Activated T-cell treated with anti-CD3 and anti-CD28 coated beads, Interleukin-2, amount 50 U/mL, for 1 hour (primary cell): ENCODE data around the gene REEP5.
A peak's percentile ranks its signal among the peaks of the same experiment; 100 is the strongest.
"Not testable (repeated sequence)": the region's sequence is repeated elsewhere in the genome, so short reads cannot be mapped to it uniquely, and the experiment has no call there.

ENCODE experiments used
- DNase-seq: peaks from one replicate; pipeline ENCODE4 v3.0.0-alpha.2; 2020

The REEP5 gene

DNA sequence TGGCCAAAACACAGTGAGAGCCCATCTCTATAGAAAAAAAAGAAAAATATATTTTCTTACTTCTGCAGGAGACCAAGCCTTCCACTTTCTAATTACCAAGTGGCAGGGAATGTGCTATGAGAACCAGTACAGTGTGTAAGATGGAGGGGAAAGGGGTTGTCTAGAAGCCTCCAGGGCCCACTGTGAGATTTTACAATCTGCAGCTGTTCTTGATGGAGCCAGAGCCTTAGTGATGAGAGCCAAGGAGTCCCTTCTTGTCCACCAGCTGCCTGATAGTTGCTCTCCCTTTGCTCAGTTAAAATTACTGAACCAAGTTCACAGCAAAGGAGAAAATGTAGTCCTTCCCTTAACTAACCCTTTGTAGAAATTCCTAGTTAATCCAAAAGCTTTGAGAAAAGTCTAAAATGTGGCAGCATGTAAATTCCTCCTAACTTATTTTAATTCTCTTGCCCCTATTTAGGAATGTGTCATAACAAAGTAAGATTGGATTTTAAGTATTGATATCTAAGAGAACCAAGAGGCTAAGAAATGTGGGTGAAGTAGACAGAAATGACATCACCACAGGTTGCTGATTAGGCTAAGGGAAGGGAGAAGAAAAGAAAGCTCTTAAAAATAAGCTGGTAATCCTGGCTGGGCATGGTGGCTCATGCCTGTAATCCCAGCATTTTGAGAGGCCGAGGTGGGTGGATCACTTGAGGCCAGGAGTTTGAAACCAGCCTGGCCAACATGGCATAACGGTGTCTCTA, 41.6 kb downstream of the REEP5 start:
- DNase-seq, result no peak

DNA sequence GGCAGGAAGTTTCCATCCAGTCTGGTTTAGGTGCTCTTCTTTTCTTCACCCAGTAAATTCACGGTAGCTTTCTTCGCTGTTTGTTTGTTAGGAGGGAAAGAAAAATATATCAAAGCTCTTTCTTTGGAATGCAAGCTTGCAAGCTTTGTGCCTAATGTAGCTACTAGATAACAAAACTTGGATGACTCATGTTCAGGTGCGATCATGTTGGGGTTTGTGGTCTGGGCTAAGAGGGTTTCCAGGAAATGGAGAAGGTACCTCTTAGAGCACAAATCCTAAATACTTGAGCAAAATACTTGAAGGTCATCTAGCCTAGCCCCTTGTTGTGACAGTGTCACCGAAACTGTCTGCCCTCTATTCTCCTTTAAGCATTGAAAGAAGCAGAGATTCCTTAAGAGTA, 43.3 kb downstream of the REEP5 start:
- no peak for DNase-seq

DNA sequence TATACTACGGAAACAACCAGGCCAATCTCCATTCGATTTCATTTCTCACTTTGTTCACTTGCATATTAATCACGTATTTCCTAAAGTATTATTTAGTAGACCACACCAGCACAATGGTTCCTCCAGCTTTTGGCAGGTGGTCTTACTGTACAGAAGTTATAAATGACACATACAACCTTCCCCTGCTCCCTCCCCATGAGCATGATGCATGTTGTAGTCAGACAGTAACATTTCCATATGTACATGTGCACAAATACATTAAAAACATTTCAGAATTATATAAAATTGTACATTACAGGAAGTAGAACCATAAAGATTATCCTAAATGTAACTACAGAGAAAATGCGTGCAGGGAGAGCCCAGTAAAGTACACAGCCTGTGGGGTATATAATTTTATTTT, 43.9 kb downstream of the REEP5 start:
- DNase-seq, result no peak

DNA sequence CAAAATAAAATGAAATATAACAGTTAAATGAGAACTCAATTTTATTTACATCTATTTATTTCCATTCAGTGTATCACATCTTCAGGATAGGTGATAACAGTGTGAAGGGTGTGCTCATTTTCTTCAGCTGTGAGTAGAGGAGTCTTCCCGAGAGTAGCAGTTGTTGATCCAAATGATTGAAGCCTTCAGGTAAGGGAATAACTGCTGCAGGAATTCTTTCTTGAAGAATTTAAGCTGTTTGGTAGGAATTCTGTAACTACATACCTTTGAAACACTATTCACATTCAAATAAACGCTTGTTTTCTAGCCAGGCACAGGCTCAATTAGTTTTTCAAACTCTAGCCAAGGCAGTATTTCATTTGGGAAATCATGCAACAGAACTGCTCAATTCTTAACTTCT, 45.7 kb downstream of the REEP5 start:
- no peak for DNase-seq

DNA sequence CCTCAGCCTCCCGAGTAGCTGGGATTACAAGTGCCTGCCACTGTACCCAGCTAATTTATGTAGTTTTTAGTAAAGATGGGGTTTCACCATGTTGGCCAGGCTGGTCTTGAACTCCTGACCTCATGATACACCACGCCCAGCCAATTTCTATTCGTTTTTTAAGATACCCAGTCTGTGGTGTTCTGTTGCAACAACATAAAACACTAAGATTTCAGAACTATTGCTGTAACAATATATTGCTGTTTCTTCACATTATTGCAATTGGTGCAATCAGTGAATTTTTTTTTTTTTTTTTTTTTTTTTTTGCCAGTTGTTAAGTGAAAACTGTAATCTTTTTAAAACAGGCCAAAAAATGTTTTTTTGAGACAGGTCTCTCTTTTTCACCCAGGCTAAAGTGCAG, 51.1 kb downstream of the REEP5 start:
- DNase-seq, result no peak

DNA sequence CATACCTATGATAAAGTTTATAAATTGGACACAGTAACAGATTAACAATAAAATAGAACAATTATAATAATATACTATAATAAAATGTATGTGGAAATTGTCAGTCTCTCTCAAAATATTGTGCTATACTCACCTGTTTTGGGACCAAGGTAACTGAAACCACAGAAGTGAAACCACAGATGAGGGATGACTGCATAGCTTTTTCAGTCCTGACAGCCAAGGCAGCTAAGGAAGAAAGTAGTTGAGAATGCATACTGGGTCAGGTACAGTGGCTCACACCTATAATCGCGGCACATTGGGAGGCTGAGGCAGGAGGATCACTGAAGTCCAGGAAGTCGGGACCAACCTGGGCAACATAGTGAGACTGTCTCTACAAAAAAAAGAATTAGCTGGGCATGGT, 52.1 kb downstream of the REEP5 start:
- no peak for DNase-seq

- DNase-seq, result no peak
Measured at GRCh38 chr5:112867411-112867810, 54.6 kb downstream of the REEP5 start.

GRCh38 chr5:112866739-112867138, 55.3 kb downstream of the REEP5 start:
- no peak for DNase-seq

DNA sequence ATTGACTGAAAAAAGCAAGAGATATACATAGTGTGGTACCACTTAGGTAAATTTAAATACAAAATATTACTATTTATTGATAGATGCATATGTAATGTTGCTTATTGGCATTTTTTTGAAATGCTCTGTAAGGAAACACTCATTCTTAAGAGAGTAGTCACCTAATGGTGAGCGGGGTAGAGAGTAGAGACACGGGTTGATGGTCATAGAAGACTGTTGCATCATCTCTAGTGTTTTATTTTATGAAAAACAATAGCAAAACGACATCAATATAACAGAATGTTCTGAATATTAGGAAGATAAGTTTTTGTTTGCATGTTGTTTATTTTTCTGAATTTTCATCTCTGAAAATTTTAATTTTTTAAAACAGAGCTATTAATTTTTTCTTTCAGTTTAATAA, 56.9 kb downstream of the REEP5 start:
- DNase-seq, result no peak

- no peak for DNase-seq
Measured at GRCh38 chr5:112863549-112863948, 58.5 kb downstream of the REEP5 start.

GRCh38 chr5:112862085-112862484, 59.9 kb downstream of the REEP5 start:
- DNase-seq, result no peak

GRCh38 chr5:112861638-112861985, 60.4 kb downstream of the REEP5 start:
- DNase-seq, result no peak

DNA sequence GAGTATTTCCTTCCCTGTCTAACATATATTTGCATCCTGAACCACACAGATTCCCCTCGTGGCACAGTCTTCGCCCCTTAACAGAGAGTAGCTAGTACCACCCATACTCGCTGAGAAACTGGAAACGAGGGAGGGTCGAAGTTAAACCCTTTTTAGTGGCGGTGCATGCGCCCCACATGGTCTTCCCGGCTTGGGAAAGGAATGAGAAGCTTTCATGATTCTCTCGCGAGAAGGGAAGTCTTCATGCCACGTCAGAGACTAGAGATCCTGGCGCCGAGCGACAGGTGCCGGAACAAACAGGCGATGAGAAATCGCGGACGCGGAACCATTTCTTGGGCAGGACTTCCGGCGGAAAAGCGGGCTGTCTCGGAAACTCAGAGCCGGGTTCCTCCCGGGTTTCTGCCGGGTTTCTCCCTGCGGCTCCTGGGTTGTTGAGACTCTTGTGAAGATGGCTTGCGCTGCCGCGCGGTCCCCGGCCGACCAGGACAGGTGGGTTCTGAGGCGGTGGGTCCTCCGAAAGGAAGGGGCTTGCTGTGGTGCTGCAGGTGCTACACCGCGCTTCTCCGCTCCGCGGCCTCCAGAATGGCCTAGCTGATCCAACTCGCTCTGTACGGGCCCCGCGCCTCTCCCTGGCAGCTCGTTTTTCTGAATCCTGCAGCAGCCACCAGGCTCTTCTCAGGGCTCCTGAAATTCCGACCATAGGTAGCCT, 60.9 kb downstream of the REEP5 start, which contains the start of gene SRP19:
Gene SRP19 (plus strand): TSS at position 359 of the 709 bp plus-strand sequence. CDS start 90 bp downstream, at position 449.
- DNase-seq, result peak; percentile 88

GRCh38 chr5:112860571-112860928, 61.5 kb downstream of the REEP5 start:
- DNase-seq, result not testable (repeated sequence)

GRCh38 chr5:112857866-112858265, 64.2 kb downstream of the REEP5 start:
- no peak for DNase-seq

DNA sequence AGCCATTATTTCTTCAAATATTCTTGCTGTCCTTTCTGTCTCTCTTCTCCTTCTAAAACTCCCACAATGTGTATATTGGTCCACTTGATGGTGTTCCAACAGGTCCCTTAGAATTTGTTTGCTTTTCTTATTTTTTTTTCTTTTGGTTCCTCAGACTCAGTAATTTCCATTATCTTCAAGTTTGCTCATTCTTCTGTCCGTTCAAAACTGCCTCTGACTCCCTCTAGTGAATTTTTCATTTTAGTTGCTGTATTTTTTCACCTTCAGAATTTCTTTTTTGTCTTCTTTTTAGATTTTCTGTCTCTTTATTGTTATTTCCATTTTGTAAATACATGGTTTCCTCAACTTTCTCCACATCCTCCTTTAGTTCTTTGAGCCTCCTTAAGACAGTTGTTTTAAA, 67.4 kb downstream of the REEP5 start:
- no peak for DNase-seq

- DNase-seq, result no peak
Measured at GRCh38 chr5:112849912-112850311, 72.1 kb downstream of the REEP5 start.

- no peak for DNase-seq
Measured at GRCh38 chr5:112848116-112848811, 73.8 kb downstream of the REEP5 start.

DNA sequence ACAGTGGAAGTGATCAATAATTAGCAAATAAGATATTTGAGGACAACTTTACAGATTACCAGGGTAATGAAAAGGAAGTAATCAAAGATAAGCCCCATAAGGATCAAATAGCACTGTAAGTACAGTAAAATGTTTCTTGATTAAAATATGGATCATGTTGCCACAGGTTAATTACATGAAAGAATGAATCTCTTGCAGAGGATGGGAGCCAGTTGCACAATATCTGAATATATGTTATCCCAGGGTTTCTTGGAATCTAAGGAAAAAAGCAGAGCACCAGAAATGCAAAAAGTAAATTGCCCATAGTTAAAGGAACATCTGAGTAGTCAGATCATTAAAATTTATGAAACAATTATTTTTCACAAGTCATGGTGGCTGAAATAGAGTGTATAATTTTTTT, 74.7 kb downstream of the REEP5 start:
- no peak for DNase-seq

DNA sequence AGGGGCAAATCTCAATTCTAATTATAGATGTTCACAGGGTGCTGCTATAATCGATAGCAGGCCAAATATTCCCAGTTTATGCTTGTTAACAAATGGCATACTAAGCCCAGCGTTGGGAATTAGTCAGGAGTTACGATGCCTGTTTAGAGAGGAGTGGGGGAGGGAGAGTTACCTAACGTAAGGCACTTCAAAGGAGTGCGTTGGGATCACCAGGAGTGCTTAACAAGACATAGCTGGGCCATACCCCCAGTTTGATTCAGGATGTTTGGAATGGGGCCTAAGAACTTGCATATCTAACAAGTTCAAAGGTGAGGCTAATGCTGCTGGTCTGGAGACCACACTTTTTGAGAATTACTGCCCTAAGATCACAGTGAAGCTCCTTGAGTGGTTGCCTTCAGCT, 75.5 kb downstream of the REEP5 start:
- no peak for DNase-seq

GRCh38 chr5:112844489-112844888, 77.5 kb downstream of the REEP5 start:
- DNase-seq, result no peak

- no peak for DNase-seq
Measured at GRCh38 chr5:112833971-112834370, 88.1 kb downstream of the REEP5 start.

DNA sequence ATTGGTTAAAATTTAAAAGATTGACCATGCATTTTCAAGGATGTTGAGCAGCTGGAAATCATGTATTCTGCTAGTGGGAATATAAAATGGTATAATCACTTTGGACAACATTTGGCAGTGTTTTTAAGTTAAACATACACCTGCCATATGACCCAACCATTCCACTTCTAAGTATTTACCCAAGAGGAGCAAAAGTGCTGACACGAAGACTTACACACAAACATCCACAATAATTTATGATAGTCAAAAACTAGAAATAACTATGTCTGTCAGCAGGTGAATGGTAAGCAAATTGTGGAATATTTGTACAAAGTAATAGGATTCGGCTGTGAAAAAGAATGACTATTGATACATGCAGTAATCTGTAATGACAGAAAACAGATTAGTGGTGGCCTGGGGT, 91.6 kb downstream of the REEP5 start:
- DNase-seq, result no peak
